LNCaP clone FGC (cell line): ENCODE measurements around the gene MTFR1L.

Source experiments
- DNase-seq: peaks from one replicate; pipeline ENCODE4 v3.0.0-alpha.2; 2011; ENCODE audit warnings: low read depth
- H3K4me3 ChIP-seq: 2 replicates; pipeline ENCODE4 v1.5.1; 2011; ENCODE audit warnings: mild to moderate bottlenecking, low read depth, low read length, control low read depth
- TF ChIP-seq, protein P1 (sequence below): IDR thresholded peaks from 2 replicates; pipeline ENCODE4 v1.5.1; 2012; ENCODE audit warnings: mild to moderate bottlenecking; ENCODE audit not compliant: control insufficient read depth, insufficient read depth; ENCODE audit errors: extremely low read depth

Gene MTFR1L

DNA sequence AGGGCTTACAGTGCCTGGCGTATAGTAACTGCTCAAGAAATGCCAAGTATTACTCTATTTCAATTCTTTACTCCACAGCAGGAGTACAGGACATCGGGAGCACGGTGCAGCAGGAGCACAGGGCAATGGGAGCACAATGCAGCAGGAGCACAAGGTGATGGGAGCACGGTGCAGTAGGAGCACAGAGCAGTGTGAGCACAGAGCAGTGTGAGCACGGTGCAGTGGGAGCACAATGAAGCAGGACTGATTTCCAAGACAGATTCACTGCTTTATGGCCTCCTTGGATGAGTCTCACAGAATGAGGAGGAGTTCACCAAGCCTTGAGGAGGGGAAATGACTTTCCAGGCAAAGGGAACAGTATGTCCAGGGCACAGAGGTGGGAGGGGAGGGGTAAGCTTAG, 60.8 kb downstream of the MTFR1L start:
- H3K4me3 ChIP-seq = no peak overlapping the region
- TF ChIP-seq, protein P1, sequence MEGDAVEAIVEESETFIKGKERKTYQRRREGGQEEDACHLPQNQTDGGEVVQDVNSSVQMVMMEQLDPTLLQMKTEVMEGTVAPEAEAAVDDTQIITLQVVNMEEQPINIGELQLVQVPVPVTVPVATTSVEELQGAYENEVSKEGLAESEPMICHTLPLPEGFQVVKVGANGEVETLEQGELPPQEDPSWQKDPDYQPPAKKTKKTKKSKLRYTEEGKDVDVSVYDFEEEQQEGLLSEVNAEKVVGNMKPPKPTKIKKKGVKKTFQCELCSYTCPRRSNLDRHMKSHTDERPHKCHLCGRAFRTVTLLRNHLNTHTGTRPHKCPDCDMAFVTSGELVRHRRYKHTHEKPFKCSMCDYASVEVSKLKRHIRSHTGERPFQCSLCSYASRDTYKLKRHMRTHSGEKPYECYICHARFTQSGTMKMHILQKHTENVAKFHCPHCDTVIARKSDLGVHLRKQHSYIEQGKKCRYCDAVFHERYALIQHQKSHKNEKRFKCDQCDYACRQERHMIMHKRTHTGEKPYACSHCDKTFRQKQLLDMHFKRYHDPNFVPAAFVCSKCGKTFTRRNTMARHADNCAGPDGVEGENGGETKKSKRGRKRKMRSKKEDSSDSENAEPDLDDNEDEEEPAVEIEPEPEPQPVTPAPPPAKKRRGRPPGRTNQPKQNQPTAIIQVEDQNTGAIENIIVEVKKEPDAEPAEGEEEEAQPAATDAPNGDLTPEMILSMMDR = no peak
- no peak for DNase-seq

DNA sequence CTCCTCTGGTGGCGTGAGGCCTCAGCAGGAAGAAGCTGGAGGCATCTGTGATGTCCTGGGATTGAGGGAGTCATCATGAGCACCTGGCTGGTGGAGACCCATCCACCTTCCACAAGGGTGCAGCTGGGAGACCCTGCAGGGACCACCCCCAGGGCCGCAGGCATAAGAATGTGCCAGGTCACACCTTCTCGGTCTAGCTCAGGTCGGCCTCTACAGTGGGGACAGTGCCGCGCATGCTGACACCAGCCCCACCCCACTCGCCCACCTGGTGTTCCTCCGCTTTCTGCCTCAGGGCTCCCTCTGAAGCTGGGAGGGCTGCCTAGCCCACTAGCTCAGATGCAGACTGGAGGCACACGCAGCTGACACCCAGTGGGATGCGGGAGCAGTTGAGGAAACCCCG, 61.5 kb downstream of the MTFR1L start:
- TF ChIP-seq, protein P1 = no peak
- DNase-seq = no peak
- H3K4me3 ChIP-seq = no peak overlapping the region
